Measurements from ENCODE around the gene BABAM2. TPM values are rescaled to one million over a fixed set of nuclear protein-coding genes. Genes with fewer than 3 reads are reported as not detected.
"Not testable (repeated sequence)": the region's sequence is repeated elsewhere in the genome, so short reads cannot be mapped to it uniquely, and the experiment has no call there.

Gene BABAM2
- total and polyA plus RNA-seq, 7 experiments from 2014 or later: 34.2 to 58.2 (median 44.2) TPM

DNA sequence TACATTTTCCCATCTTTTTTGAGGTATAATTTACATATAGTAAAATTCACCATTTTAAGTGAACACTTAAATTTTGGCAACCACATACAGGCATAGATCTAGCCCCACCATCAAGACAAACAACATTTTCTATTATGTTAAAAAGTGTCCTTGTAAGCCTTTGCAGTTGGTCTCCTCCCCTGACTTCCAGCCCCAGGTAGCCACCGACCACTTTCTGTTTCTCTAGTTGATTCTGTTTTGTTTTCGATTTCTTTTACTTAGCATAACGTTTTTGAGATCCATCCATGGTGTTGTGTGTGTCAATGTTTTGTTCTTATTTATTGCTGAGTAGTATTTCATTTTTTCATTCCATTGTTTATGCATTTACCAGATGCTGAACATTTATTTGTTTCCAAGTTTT, 366.7 kb downstream of the BABAM2 start:
- H3K36me3 Mint-ChIP-seq: peaks cover 3 to 35% (median 17%) of the 10 kb centered on the region in 5 donors
- ChIA-PET POLR2A (no interaction called here), CTCF (no interaction called here)
- H3K27me3 ChIP-seq (ENCODE audit: control insufficient read depth in 2 of 2, insufficient read depth in 2 of 2, low read length in 2 of 2): no peaks in the 10 kb centered on the region
- no peak overlapping the region for H3K4me3 ChIP-seq (ENCODE audit: low read length)
- intact Hi-C loops (cut with micrococcal nuclease): loop anchor here in 1 of 2 donors (10.0 kb wide), 1 partner anchor 292 kb away; no protein-coding TSS in a partner anchor
- H3K27ac ChIP-seq (ENCODE audit: low read depth, low read length): no peak overlapping the region
- peak overlapping the region in 1 of 9 donors; percentile 4 for H3K27ac Mint-ChIP-seq
- peaks cover 4 to 24% (median 7%) of the 10 kb centered on the region in 7 donors for H3K4me1 Mint-ChIP-seq
- H3K9me3 Mint-ChIP-seq: no peaks in the 10 kb centered on the region
- ATAC-seq (no peak), DNase-seq (no peak)
- peak overlapping the region in 1 of 10 donors; percentile 1 for H3K4me3 Mint-ChIP-seq
- no peaks in the 10 kb centered on the region for H3K36me3 ChIP-seq (ENCODE audit: control insufficient read depth in 2 of 3, insufficient read depth in 3 of 3, low read length in 3 of 3)
- H3K9me3 ChIP-seq (ENCODE audit: control insufficient read depth in 2 of 3, low read length in 3 of 3): no peaks in the 10 kb centered on the region
- peaks cover 9 to 12% of the 10 kb centered on the region in 2 donors for H3K4me1 ChIP-seq (ENCODE audit: control insufficient read depth in 2 of 2, insufficient read depth in 2 of 2, low read length in 2 of 2)
- no peaks in the 10 kb centered on the region for H3K27me3 Mint-ChIP-seq

DNA sequence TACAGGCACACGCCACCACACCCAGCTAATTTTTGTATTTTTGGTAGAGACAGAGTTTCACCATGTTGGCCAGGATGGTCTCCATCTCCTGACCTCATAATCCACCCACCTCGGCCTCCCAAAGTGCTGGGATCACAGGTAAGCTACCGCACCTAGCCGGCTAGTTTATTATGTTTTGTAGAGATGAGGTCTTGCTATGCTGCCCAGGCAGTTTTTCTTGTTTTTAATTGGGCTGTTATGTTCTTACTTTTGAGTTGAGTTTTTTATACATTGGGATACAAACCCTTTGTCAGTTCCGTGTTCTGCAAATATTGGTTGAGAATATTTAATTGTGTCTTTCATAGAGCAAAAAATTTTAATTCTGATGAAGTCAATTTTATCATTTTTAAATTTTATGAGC, 368.7 kb downstream of the BABAM2 start:
- ATAC-seq; H3K4me1 Mint-ChIP-seq; H3K27ac Mint-ChIP-seq; H3K4me3 Mint-ChIP-seq; H3K27me3 ChIP-seq (ENCODE audit: control insufficient read depth in 2 of 2, insufficient read depth in 2 of 2, low read length in 2 of 2); H3K4me3 ChIP-seq (ENCODE audit: low read length); H3K36me3 ChIP-seq (ENCODE audit: control insufficient read depth in 2 of 3, insufficient read depth in 3 of 3, low read length in 3 of 3); DNase-seq; H3K27me3 Mint-ChIP-seq; H3K9me3 ChIP-seq (ENCODE audit: control insufficient read depth in 2 of 3, low read length in 3 of 3); CTCF ChIA-PET; H3K27ac ChIP-seq (ENCODE audit: low read depth, low read length); H3K9me3 Mint-ChIP-seq; H3K4me1 ChIP-seq (ENCODE audit: control insufficient read depth in 2 of 2, insufficient read depth in 2 of 2, low read length in 2 of 2): not testable (repeated sequence)
- POLR2A ChIA-PET: interaction anchor here (0.6 kb wide), 1 partner anchor 20 kb away, joined by 4 read pairs; no protein-coding TSS in a partner anchor
- H3K36me3 Mint-ChIP-seq: peaks cover 6 to 37% (median 20%) of the 10 kb centered on the region in 5 donors
- intact Hi-C loops (cut with micrococcal nuclease): loop anchor here in 1 of 2 donors (10.0 kb wide), 1 partner anchor 294 kb away; no protein-coding TSS in a partner anchor

- Mint-ChIP-seq H3K27me3 (no peaks in the 10 kb centered on the region), H3K4me1 (peaks cover 0 to 7% (median 0%) of the 10 kb centered on the region in 7 donors), H3K27ac (no peak overlapping the region), H3K9me3 (no peaks in the 10 kb centered on the region), H3K36me3 (peaks cover 6 to 42% (median 27%) of the 10 kb centered on the region in 5 donors), H3K4me3 (no peak overlapping the region)
- no peak overlapping the region for H3K27ac ChIP-seq (ENCODE audit: low read depth, low read length)
- no peaks in the 10 kb centered on the region for H3K9me3 ChIP-seq (ENCODE audit: control insufficient read depth in 2 of 3, low read length in 3 of 3)
- DNase-seq: no peak
- H3K4me3 ChIP-seq (ENCODE audit: low read length): no peak overlapping the region
- H3K27me3 ChIP-seq (ENCODE audit: control insufficient read depth in 2 of 2, insufficient read depth in 2 of 2, low read length in 2 of 2): no peaks in the 10 kb centered on the region
- H3K36me3 ChIP-seq (ENCODE audit: control insufficient read depth in 2 of 3, insufficient read depth in 3 of 3, low read length in 3 of 3): no peaks in the 10 kb centered on the region
- H3K4me1 ChIP-seq (ENCODE audit: control insufficient read depth in 2 of 2, insufficient read depth in 2 of 2, low read length in 2 of 2): peaks cover 0 to 7% of the 10 kb centered on the region in 2 donors
- no peak for ATAC-seq
- intact Hi-C loops (cut with micrococcal nuclease): no loop called here
- ChIA-PET CTCF (no interaction called here), POLR2A (no interaction called here)
Observed at GRCh38 chr2:28263690-28264089, 373.2 kb downstream of the BABAM2 start.

DNA sequence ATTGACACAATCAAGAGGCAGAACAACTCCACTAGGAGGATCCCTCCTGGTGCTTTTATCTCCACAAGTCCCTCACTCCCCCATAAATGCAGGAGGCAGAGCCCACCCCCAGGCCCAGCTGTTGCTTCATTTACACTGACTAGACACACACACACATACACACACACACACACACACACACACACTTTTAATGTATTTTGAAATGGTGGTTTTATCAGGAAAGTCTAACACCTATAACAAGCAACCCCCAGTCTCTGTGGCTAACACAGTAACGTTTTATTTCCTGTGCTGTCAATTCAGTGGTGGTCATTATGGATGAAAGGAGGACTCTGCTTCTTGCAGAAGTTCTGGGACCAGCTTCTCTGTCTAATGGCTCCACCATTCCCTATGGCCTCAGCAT, 376.8 kb downstream of the BABAM2 start:
- intact Hi-C loops (cut with micrococcal nuclease): no loop called here
- CTCF ChIA-PET: no interaction called here
- DNase-seq: no peak
- Mint-ChIP-seq H3K9me3 (peaks cover 0 to 3% (median 0%) of the 10 kb centered on the region in 11 donors), H3K27ac (no peak overlapping the region), H3K4me3 (no peak overlapping the region), H3K4me1 (peaks cover 0 to 27% (median 6%) of the 10 kb centered on the region in 7 donors), H3K27me3 (no peaks in the 10 kb centered on the region), H3K36me3 (peaks cover 6 to 50% (median 34%) of the 10 kb centered on the region in 5 donors)
- no peaks in the 10 kb centered on the region for H3K27me3 ChIP-seq (ENCODE audit: control insufficient read depth in 2 of 2, insufficient read depth in 2 of 2, low read length in 2 of 2)
- no peaks in the 10 kb centered on the region for H3K36me3 ChIP-seq (ENCODE audit: control insufficient read depth in 2 of 3, insufficient read depth in 3 of 3, low read length in 3 of 3)
- H3K27ac ChIP-seq (ENCODE audit: low read depth, low read length): no peak overlapping the region
- peak; percentile 29 for ATAC-seq
- H3K4me3 ChIP-seq (ENCODE audit: low read length): no peak overlapping the region
- H3K4me1 ChIP-seq (ENCODE audit: control insufficient read depth in 2 of 2, insufficient read depth in 2 of 2, low read length in 2 of 2): peaks cover 0 to 7% of the 10 kb centered on the region in 2 donors
- no peaks in the 10 kb centered on the region for H3K9me3 ChIP-seq (ENCODE audit: control insufficient read depth in 2 of 3, low read length in 3 of 3)
- POLR2A ChIA-PET: no interaction called here

DNA sequence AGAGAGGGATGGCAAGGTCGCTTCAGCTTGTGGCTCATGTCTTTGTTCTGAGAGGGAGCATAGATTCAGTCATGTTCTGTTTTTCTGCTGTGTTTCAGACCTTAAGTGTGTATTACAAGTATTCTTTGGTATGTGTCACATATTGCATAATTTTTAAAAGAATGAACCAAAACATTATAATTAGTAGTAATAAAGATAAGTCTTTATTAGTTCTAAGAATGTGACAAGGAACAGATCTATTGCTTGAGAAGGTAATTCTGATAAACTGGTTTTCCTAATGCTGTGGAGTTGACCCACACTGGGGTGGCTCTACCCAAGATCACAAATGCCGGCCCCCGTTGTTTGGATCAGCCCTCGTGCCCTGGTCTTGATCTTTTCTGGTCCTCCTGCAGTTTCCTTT, 377.9 kb downstream of the BABAM2 start:
- peaks cover 4 to 54% (median 35%) of the 10 kb centered on the region in 5 donors for H3K36me3 Mint-ChIP-seq
- no peaks in the 10 kb centered on the region for H3K36me3 ChIP-seq (ENCODE audit: control insufficient read depth in 2 of 3, insufficient read depth in 3 of 3, low read length in 3 of 3)
- no peak overlapping the region for H3K27ac ChIP-seq (ENCODE audit: low read depth, low read length)
- ATAC-seq (no peak), DNase-seq (no peak)
- intact Hi-C loops (cut with micrococcal nuclease): no loop called here
- H3K9me3 ChIP-seq (ENCODE audit: control insufficient read depth in 2 of 3, low read length in 3 of 3): no peaks in the 10 kb centered on the region
- H3K27ac Mint-ChIP-seq: no peak overlapping the region
- no peaks in the 10 kb centered on the region for H3K27me3 ChIP-seq (ENCODE audit: control insufficient read depth in 2 of 2, insufficient read depth in 2 of 2, low read length in 2 of 2)
- peaks cover 0 to 9% of the 10 kb centered on the region in 2 donors for H3K4me1 ChIP-seq (ENCODE audit: control insufficient read depth in 2 of 2, insufficient read depth in 2 of 2, low read length in 2 of 2)
- no peaks in the 10 kb centered on the region for H3K27me3 Mint-ChIP-seq
- peaks cover 0 to 33% (median 6%) of the 10 kb centered on the region in 7 donors for H3K4me1 Mint-ChIP-seq
- H3K4me3 ChIP-seq (ENCODE audit: low read length): no peak overlapping the region
- no peak overlapping the region for H3K4me3 Mint-ChIP-seq
- ChIA-PET CTCF (no interaction called here), POLR2A (no interaction called here)
- peaks cover 0 to 3% (median 0%) of the 10 kb centered on the region in 11 donors for H3K9me3 Mint-ChIP-seq

GRCh38 chr2:28269019-28269784, 378.7 kb downstream of the BABAM2 start:
- H3K27ac ChIP-seq (ENCODE audit: low read depth, low read length): no peak overlapping the region
- H3K36me3 ChIP-seq (ENCODE audit: control insufficient read depth in 2 of 3, insufficient read depth in 3 of 3, low read length in 3 of 3): no peaks in the 10 kb centered on the region
- ChIA-PET CTCF (interaction anchor here (1.2 kb wide), 1 partner anchor 13 kb away, joined by 3 read pairs; no protein-coding TSS in a partner anchor), POLR2A (interaction anchor here (0.9 kb wide), 1 partner anchor 16 kb away, joined by 3 read pairs; no protein-coding TSS in a partner anchor)
- peaks cover 0 to 38% (median 6%) of the 10 kb centered on the region in 7 donors for H3K4me1 Mint-ChIP-seq
- H3K27me3 Mint-ChIP-seq: no peaks in the 10 kb centered on the region
- H3K4me3 Mint-ChIP-seq: no peak overlapping the region
- no peak for DNase-seq
- peaks cover 7 to 52% (median 38%) of the 10 kb centered on the region in 5 donors for H3K36me3 Mint-ChIP-seq
- peaks cover 0 to 17% of the 10 kb centered on the region in 2 donors for H3K4me1 ChIP-seq (ENCODE audit: control insufficient read depth in 2 of 2, insufficient read depth in 2 of 2, low read length in 2 of 2)
- H3K9me3 ChIP-seq (ENCODE audit: control insufficient read depth in 2 of 3, low read length in 3 of 3): no peaks in the 10 kb centered on the region
- intact Hi-C loops (cut with micrococcal nuclease): no loop called here
- H3K27ac Mint-ChIP-seq: no peak overlapping the region
- no peaks in the 10 kb centered on the region for H3K27me3 ChIP-seq (ENCODE audit: control insufficient read depth in 2 of 2, insufficient read depth in 2 of 2, low read length in 2 of 2)
- ATAC-seq: no peak
- no peak overlapping the region for H3K4me3 ChIP-seq (ENCODE audit: low read length)
- H3K9me3 Mint-ChIP-seq: peaks cover 0 to 3% (median 0%) of the 10 kb centered on the region in 11 donors
